K562 (cell line): ENCODE measurements around the gene DPEP3. TPM values are rescaled to one million over a fixed set of nuclear protein-coding genes. Genes with fewer than 3 reads are reported as not detected.

ENCODE experiments used
- ILK ChIP-seq: fragments of 450-650 bp; IDR thresholded peaks from 2 replicates; pipeline ENCODE4 v1.6.1; 2016; ENCODE audit warnings: missing genetic modification characterization, low read depth, mild to moderate bottlenecking, missing compliant biosample characterization, moderate library complexity, borderline replicate concordance
- RBM34 ChIP-seq: fragments of 200-400 bp; formaldehyde crosslinking; IDR thresholded peaks from 2 replicates; pipeline ENCODE4 v1.6.1; 2018; ENCODE audit warnings: low read length, borderline replicate concordance; ENCODE audit not compliant: insufficient read depth
- ZC3H4 ChIP-seq: sonication (generic); formaldehyde crosslinking; IDR thresholded peaks from 2 replicates; pipeline ENCODE4 v1.9.0; 2021; ENCODE audit warnings: missing genetic modification reagents, borderline replicate concordance
- ZNF668 ChIP-seq: fragments of 250-450 bp; sonication (Bioruptor Pico); IDR thresholded peaks from 2 replicates; pipeline ENCODE4 v1.8.0; 2022; ENCODE audit warnings: mild to moderate bottlenecking, inconsistent platforms
- ZNF766 ChIP-seq: fragments of 200-800 bp; sonication (Bioruptor generic); conservative IDR thresholded peaks from 2 replicates; pipeline ENCODE4 v1.6.1; 2016; ENCODE audit warnings: missing genetic modification characterization, missing compliant biosample characterization
- ZNF830 ChIP-seq: fragments of 250-450 bp; sonication (Bioruptor Pico); IDR thresholded peaks from 2 replicates; pipeline ENCODE4 v1.5.0; 2021; ENCODE audit warnings: mild to moderate bottlenecking
- polyA plus RNA-seq, 8 experiments: library from polyadenylated mRNA; depleted of rRNA in 4 of 8; stranded (reverse) in 5 of 8; unstranded in 3 of 8; fragments of >200 nt; fragmentation: Nextera tagmentation in 2 of 8; fragmentation: Illumina TruSeq in 1 of 8; extraction: Ambion mirVana in 2 of 8; extraction: Trizol in 1 of 8; gene quantifications; 2 replicates each; pipeline versions ENCODE4 v1.2.1 to v1.2.3, GENCODE V29; 2011 to 2014; ENCODE audit warnings: inconsistent platforms in 1 of 8, missing spikeins in 1 of 8
- total RNA-seq, 7 experiments: library from RNA; depleted of rRNA in 6 of 7; stranded (reverse); fragments of >200 nt in 6 of 7; fragmentation: Illumina TruSeq in 2 of 7; extraction: Trizol in 2 of 7; gene quantifications; 2 replicates each; pipeline versions ENCODE4 v1.2.1 to v1.2.3, GENCODE V29; 2011 to 2021; ENCODE audit warnings: low replicate concordance in 1 of 7
- TF ChIP-seq, protein P1 (sequence below): sonication (generic); formaldehyde crosslinking; IDR thresholded peaks from 2 replicates; pipeline ENCODE4 v1.8.0; 2022; ENCODE audit warnings: mild to moderate bottlenecking, missing genetic modification reagents
- TF ChIP-seq, protein P2 (sequence below): fragments of 450-650 bp; IDR thresholded peaks from 2 replicates; pipeline ENCODE4 v1.6.1; 2016; ENCODE audit warnings: antibody characterized with exemption

Gene DPEP3
- total and polyA plus RNA-seq, 9 of the 15 experiments (the other 6 are each of a cell fraction or from before 2014, with no cell fraction given): not detected

DNA sequence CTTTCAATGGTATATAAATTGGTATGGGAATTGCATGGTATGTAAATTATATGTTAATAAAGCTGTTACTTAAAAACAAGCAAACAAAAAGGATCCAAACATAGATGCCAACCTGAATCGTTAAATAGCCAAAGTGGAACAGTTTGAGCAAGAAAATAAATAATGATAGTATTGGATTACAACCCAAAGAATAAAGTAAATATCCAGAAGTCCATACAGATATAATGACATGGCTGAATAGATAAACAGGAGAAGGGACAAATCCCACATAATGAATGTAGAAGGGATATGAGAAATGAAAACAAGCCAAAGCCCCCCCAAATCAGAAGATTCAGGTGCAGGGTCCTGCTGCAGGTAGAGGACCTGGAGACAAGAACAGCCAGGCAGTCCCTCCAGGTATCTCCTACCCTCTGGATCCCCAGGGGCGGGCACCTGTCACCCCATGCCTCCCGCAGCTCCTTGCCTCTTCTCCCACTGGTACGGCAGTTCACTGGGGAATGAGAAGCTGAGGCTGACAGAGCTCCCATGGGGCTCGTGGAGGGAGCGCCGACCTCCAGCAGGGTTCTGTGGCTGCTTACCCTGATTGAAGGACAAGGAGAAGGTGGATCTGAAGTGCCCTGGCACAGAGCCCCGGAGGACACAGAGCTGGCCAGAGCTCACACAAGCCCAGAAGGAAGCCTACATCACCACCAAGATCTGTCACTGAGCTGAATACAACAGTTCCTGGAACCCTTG is 26.5 kb downstream of the DPEP3 start (continued):
- TF ChIP-seq, protein P1, sequence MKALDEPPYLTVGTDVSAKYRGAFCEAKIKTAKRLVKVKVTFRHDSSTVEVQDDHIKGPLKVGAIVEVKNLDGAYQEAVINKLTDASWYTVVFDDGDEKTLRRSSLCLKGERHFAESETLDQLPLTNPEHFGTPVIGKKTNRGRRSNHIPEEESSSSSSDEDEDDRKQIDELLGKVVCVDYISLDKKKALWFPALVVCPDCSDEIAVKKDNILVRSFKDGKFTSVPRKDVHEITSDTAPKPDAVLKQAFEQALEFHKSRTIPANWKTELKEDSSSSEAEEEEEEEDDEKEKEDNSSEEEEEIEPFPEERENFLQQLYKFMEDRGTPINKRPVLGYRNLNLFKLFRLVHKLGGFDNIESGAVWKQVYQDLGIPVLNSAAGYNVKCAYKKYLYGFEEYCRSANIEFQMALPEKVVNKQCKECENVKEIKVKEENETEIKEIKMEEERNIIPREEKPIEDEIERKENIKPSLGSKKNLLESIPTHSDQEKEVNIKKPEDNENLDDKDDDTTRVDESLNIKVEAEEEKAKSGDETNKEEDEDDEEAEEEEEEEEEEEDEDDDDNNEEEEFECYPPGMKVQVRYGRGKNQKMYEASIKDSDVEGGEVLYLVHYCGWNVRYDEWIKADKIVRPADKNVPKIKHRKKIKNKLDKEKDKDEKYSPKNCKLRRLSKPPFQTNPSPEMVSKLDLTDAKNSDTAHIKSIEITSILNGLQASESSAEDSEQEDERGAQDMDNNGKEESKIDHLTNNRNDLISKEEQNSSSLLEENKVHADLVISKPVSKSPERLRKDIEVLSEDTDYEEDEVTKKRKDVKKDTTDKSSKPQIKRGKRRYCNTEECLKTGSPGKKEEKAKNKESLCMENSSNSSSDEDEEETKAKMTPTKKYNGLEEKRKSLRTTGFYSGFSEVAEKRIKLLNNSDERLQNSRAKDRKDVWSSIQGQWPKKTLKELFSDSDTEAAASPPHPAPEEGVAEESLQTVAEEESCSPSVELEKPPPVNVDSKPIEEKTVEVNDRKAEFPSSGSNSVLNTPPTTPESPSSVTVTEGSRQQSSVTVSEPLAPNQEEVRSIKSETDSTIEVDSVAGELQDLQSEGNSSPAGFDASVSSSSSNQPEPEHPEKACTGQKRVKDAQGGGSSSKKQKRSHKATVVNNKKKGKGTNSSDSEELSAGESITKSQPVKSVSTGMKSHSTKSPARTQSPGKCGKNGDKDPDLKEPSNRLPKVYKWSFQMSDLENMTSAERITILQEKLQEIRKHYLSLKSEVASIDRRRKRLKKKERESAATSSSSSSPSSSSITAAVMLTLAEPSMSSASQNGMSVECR: no peak
- TF ChIP-seq ZC3H4 (CRISPR knock-in tag) (no peak), ZNF668 (CRISPR knock-in tag) (no peak), RBM34 (no peak), ZNF830 (CRISPR knock-in tag) (no peak), ZNF766 (no peak), ILK (tag) (no peak)
- TF ChIP-seq, protein P2, sequence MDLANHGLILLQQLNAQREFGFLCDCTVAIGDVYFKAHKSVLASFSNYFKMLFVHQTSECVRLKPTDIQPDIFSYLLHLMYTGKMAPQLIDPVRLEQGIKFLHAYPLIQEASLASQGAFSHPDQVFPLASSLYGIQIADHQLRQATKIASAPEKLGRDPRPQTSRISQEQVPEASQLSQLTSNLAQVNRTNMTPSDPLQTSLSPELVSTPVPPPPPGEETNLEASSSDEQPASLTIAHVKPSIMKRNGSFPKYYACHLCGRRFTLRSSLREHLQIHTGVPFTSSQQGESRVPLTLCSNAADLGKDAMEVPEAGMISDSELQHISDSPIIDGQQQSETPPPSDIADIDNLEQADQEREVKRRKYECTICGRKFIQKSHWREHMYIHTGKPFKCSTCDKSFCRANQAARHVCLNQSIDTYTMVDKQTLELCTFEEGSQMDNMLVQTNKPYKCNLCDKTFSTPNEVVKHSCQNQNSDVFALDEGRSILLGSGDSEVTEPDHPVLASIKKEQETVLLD: no peak
